ENCODE measurements around the gene HAAO.

Gene HAAO

DNA sequence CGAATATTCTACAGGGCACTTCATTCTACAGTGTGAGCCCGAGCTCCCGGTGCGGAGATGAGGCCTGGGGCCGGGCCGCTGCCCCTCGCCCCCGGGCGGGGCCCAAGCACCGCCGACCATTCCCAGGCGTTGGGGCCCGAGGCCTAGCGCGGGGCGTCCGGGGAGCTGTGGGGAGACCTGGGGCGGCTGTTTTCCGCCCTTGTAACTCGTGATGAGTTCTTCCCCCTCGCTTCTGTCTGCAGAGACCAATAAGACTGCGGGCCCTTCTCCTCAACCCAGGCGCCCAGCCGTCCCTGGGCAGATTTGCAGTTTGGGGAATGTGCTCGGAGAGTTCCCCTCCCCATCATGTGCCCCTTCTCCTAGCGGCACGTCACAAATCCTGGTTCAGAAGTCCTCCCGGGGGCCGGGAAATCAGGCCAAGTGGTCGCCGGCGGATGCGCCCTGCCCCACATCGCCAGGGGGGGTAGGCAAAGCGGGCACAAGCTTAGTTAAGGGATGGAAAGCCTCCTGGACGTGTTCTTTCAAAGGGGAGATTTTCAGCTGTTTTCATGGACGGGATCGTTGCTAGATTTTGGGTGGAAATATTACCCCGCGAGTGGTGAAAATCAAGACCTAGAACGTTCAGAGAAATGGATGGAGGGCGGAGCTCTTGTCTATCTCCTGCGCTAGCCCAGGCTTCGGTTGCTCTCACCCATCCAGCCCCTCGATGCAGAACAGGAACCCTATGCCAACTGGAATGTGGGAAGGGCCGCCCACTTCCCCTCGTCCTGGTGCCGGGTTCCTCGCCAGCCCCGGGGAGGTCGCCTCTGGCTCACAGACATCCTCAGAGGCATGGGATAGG is 18.8 kb upstream of the HAAO start:
- Histone ChIP-seq H3K9me2 (replicated peaks; ENCODE audit: control insufficient read depth, low read length) (no peaks in the 10 kb centered on the region), H3F3A (ENCODE audit: control insufficient read depth, insufficient read depth) (peaks cover 10% of the 10 kb centered on the region; the same call in 1 of the 2 replicates), H3K27me3 (ENCODE audit: control insufficient read depth, low read length) (no peaks in the 10 kb centered on the region), H3K4me3 (ENCODE audit: low read length) (peak overlapping the region; percentile 71), H3K36me3 (ENCODE audit: control insufficient read depth, low read length) (no peaks in the 10 kb centered on the region), H3K9me3 (ENCODE audit: control insufficient read depth, insufficient read depth, low read length) (peaks cover 5% of the 10 kb centered on the region; the same call in 1 of the 2 replicates), H4K20me1 (ENCODE audit: control insufficient read depth, insufficient read depth, low read depth, low read length) (no peaks in the 10 kb centered on the region), H3K4me1 (ENCODE audit: control insufficient read depth, low read length) (peaks cover 24% of the 10 kb centered on the region), H3K4me2 (ENCODE audit: low read length) (peak overlapping the region; percentile 74), H3K27ac (ENCODE audit: low read depth, low read length) (peak overlapping the region; percentile 72), H3K79me2 (ENCODE audit: control insufficient read depth, low read length) (no peaks in the 10 kb centered on the region)
- no peak for TF ChIP-seq EZH2phosphoT487 (IDR thresholded peaks at IDR 0.05; ENCODE audit: borderline replicate concordance, low read length)
- TF ChIP-seq, protein P1, sequence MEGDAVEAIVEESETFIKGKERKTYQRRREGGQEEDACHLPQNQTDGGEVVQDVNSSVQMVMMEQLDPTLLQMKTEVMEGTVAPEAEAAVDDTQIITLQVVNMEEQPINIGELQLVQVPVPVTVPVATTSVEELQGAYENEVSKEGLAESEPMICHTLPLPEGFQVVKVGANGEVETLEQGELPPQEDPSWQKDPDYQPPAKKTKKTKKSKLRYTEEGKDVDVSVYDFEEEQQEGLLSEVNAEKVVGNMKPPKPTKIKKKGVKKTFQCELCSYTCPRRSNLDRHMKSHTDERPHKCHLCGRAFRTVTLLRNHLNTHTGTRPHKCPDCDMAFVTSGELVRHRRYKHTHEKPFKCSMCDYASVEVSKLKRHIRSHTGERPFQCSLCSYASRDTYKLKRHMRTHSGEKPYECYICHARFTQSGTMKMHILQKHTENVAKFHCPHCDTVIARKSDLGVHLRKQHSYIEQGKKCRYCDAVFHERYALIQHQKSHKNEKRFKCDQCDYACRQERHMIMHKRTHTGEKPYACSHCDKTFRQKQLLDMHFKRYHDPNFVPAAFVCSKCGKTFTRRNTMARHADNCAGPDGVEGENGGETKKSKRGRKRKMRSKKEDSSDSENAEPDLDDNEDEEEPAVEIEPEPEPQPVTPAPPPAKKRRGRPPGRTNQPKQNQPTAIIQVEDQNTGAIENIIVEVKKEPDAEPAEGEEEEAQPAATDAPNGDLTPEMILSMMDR (IDR thresholded peaks at IDR 0.05; ENCODE audit: low read depth, low read length, poor library complexity, severe bottlenecking): no peak

GRCh38 chr2:42810121-42810970 is 18.0 kb upstream of the HAAO start:
- Histone ChIP-seq H3K36me3 (ENCODE audit: control insufficient read depth, low read length) (no peaks in the 10 kb centered on the region), H3K9me3 (ENCODE audit: control insufficient read depth, insufficient read depth, low read length) (peaks cover 5% of the 10 kb centered on the region; the same call in 1 of the 2 replicates), H3K4me3 (ENCODE audit: low read length) (peak overlapping the region; percentile 71), H3K4me2 (ENCODE audit: low read length) (peak overlapping the region; percentile 74), H3F3A (ENCODE audit: control insufficient read depth, insufficient read depth) (peaks cover 10% of the 10 kb centered on the region; the same call in 1 of the 2 replicates), H3K9me2 (replicated peaks; ENCODE audit: control insufficient read depth, low read length) (no peaks in the 10 kb centered on the region), H3K27me3 (ENCODE audit: control insufficient read depth, low read length) (no peaks in the 10 kb centered on the region), H3K27ac (ENCODE audit: low read depth, low read length) (peak overlapping the region; percentile 72), H4K20me1 (ENCODE audit: control insufficient read depth, insufficient read depth, low read depth, low read length) (no peaks in the 10 kb centered on the region), H3K4me1 (ENCODE audit: control insufficient read depth, low read length) (peaks cover 24% of the 10 kb centered on the region), H3K79me2 (ENCODE audit: control insufficient read depth, low read length) (no peaks in the 10 kb centered on the region)
- TF ChIP-seq, protein P1 (IDR thresholded peaks at IDR 0.05; ENCODE audit: low read depth, low read length, poor library complexity, severe bottlenecking): peak; percentile 10
- no peak for TF ChIP-seq EZH2phosphoT487 (IDR thresholded peaks at IDR 0.05; ENCODE audit: borderline replicate concordance, low read length)

DNA sequence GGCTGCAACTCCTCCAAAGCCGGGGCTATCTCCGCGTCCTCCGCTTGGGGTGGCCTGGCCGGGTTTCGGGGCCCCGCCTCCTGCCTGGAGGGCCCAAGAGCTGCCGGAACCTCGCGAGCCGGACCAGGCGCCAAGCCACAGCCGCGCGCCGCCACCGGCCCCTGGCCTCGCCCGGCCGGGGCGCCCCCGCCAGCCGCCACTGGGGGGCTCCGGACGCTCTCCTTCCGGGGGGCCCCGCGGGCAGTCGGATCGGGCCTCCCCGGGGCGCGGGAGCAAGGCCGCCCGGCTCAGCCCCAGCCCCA is 17.4 kb upstream of the HAAO start:
- no peaks in the 10 kb centered on the region for H3K36me3 ChIP-seq (ENCODE audit: control insufficient read depth, low read length)
- no peak for TF ChIP-seq EZH2phosphoT487 (IDR thresholded peaks at IDR 0.05; ENCODE audit: borderline replicate concordance, low read length)
- TF ChIP-seq, protein P1 (IDR thresholded peaks at IDR 0.05; ENCODE audit: low read depth, low read length, poor library complexity, severe bottlenecking): peak; percentile 41
- H3K9me2 ChIP-seq (replicated peaks; ENCODE audit: control insufficient read depth, low read length): no peaks in the 10 kb centered on the region
- peak overlapping the region; percentile 71 for H3K4me3 ChIP-seq (ENCODE audit: low read length)
- H3K4me2 ChIP-seq (ENCODE audit: low read length): peak overlapping the region; percentile 74
- no peaks in the 10 kb centered on the region for H4K20me1 ChIP-seq (ENCODE audit: control insufficient read depth, insufficient read depth, low read depth, low read length)
- H3K27ac ChIP-seq (ENCODE audit: low read depth, low read length): peak overlapping the region; percentile 72
- peaks cover 10% of the 10 kb centered on the region; the same call in 1 of the 2 replicates for H3F3A ChIP-seq (ENCODE audit: control insufficient read depth, insufficient read depth)
- H3K79me2 ChIP-seq (ENCODE audit: control insufficient read depth, low read length): no peaks in the 10 kb centered on the region
- peaks cover 24% of the 10 kb centered on the region for H3K4me1 ChIP-seq (ENCODE audit: control insufficient read depth, low read length)
- H3K27me3 ChIP-seq (ENCODE audit: control insufficient read depth, low read length): no peaks in the 10 kb centered on the region
- H3K9me3 ChIP-seq (ENCODE audit: control insufficient read depth, insufficient read depth, low read length): peaks cover 5% of the 10 kb centered on the region; the same call in 1 of the 2 replicates
